ENCODE measurements around the gene C9orf43.
A peak's percentile ranks its signal among the peaks of the same experiment; 100 is the strongest.

DNA sequence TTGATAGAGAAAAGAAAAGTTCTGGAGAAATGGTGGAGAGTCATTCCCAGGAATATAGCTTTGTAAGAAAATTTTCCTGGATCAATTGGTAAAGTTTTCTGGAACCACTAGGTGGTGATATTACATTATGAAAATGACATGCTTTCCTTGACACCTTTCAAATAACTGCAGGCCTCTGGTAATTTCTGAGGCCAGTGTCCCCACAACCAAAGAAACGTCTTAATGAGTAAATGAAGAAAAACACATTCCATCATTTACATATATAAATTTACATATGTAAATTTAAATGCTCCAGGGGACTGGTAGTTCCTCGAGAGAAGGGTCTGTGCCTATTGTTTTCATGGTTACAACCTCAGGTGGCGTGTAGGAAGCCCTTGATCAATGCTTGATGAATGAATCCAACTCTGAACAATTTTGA lies 35.8 kb downstream of the C9orf43 start:
- TF ChIP-seq POLR2A (IDR thresholded peaks at IDR 0.05) = no peak
- TF ChIP-seq, protein P1, sequence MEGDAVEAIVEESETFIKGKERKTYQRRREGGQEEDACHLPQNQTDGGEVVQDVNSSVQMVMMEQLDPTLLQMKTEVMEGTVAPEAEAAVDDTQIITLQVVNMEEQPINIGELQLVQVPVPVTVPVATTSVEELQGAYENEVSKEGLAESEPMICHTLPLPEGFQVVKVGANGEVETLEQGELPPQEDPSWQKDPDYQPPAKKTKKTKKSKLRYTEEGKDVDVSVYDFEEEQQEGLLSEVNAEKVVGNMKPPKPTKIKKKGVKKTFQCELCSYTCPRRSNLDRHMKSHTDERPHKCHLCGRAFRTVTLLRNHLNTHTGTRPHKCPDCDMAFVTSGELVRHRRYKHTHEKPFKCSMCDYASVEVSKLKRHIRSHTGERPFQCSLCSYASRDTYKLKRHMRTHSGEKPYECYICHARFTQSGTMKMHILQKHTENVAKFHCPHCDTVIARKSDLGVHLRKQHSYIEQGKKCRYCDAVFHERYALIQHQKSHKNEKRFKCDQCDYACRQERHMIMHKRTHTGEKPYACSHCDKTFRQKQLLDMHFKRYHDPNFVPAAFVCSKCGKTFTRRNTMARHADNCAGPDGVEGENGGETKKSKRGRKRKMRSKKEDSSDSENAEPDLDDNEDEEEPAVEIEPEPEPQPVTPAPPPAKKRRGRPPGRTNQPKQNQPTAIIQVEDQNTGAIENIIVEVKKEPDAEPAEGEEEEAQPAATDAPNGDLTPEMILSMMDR (IDR thresholded peaks at IDR 0.05) = peak; percentile 45 to 76 (median 65)

Measured in upper lobe of left lung (tissue), 4 donors.